Osteoblast (primary cell): Measurements from ENCODE around the gene SH3D19. TPM values are rescaled to one million over a fixed set of nuclear protein-coding genes. Genes with fewer than 3 reads are reported as not detected.

Source experiments
- DNase-seq: peaks from one replicate; pipeline ENCODE4 v3.0.0; 2011; ENCODE audit warnings: low spot score, mixed read lengths; ENCODE audit not compliant: insufficient read length; ENCODE audit errors: missing footprints
- H2AFZ ChIP-seq: 2 replicates; pipeline ENCODE4 v1.6.0; 2011; ENCODE audit warnings: mild to moderate bottlenecking, low read length
- H3K27ac ChIP-seq: 2 replicates; pipeline ENCODE4 v1.5.1; 2011; ENCODE audit warnings: mild to moderate bottlenecking, low read depth, low read length, moderate library complexity
- H3K27me3 ChIP-seq: 2 replicates; pipeline ENCODE4 v1.6.0; 2012; ENCODE audit warnings: mild to moderate bottlenecking, control low read depth, inconsistent platforms, low read length, moderate library complexity; ENCODE audit not compliant: insufficient read depth
- H3K36me3 ChIP-seq: 2 replicates; pipeline ENCODE4 v1.5.1; 2011; ENCODE audit warnings: mild to moderate bottlenecking, low read length, control low read depth, moderate library complexity; ENCODE audit not compliant: insufficient read depth
- H3K4me1 ChIP-seq: 2 replicates; pipeline ENCODE4 v1.5.1; 2011; ENCODE audit warnings: mild to moderate bottlenecking, low read length, control low read depth, moderate library complexity; ENCODE audit not compliant: insufficient read depth
- H3K4me2 ChIP-seq: 2 replicates; pipeline ENCODE4 v1.6.0; 2011; ENCODE audit warnings: mild to moderate bottlenecking, low read length; ENCODE audit not compliant: insufficient read depth
- H3K4me3 ChIP-seq: fragments of 200-600 bp; sonication (generic); 3 replicates; pipeline ENCODE4 v1.5.1; 2012; ENCODE audit warnings: mild to moderate bottlenecking, low read length, inconsistent platforms; ENCODE audit not compliant: insufficient read depth
- H3K79me2 ChIP-seq: 2 replicates; pipeline ENCODE4 v1.6.0; 2012; ENCODE audit warnings: mild to moderate bottlenecking, low read length, control low read depth, inconsistent platforms; ENCODE audit not compliant: insufficient read depth
- H3K9me3 ChIP-seq: 2 replicates; pipeline ENCODE4 v1.5.1; 2011; ENCODE audit warnings: low read depth, low read length, control low read depth
- H4K20me1 ChIP-seq: 2 replicates; pipeline ENCODE4 v1.6.0; 2012; ENCODE audit warnings: mild to moderate bottlenecking, low read length, control low read depth; ENCODE audit not compliant: insufficient read depth
- total RNA-seq: library from RNA; depleted of rRNA; stranded (reverse); fragments of >200 nt; gene quantifications from 2 replicates; pipeline ENCODE4 v1.2.3, GENCODE V29; 2012
- TF ChIP-seq, protein P1 (sequence below): IDR thresholded peaks from 2 replicates; pipeline ENCODE4 v1.5.1; 2011; ENCODE audit warnings: mild to moderate bottlenecking, low read depth, low read length, moderate library complexity; ENCODE audit errors: extremely low read depth

The SH3D19 gene
- total RNA-seq, 1 donor = 74.9 TPM

DNA sequence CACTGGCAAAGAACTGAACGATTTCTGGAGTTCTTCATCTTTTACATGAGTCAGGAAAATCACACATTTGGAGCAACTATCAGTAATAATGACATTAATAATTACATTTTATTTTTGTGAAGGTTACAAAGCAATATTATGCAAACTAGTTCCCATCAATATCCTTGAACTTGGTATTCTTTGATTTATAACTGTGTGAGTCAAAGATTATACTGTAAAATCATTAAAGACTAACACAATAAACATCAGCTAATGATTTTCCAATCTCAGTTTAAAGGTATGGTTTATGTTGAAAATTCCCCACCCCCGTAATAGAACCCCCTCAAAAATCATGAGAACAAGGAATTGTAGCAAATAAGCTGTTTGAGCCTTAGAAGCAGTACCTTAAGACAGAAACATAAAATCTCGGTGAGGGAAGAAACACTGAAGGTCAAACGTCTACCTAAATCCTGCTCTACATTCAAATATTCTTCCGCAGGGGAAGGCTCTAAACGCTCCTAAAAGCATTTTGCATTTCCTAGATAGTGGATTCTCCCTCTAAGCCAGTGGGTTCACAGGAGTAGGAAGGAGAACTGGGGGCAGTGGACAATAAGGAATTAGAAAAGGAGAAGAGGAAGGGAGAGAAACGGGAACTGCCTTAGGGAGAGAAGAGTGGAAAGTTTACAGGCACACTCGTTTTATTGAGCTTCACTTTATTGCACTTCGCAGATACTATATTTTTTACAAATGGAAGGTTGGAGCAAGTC lies 22.3 kb upstream of the SH3D19 start:
- Histone ChIP-seq H3K79me2 (no peaks in the 10 kb centered on the region), H3K36me3 (no peaks in the 10 kb centered on the region), H3K27me3 (peaks cover 8% of the 10 kb centered on the region), H3K4me3 (no peak overlapping the region), H3K4me1 (no peaks in the 10 kb centered on the region), H3K27ac (no peak overlapping the region), H2AFZ (no peak overlapping the region), H4K20me1 (no peaks in the 10 kb centered on the region), H3K9me3 (no peaks in the 10 kb centered on the region), H3K4me2 (no peak overlapping the region)
- TF ChIP-seq, protein P1, sequence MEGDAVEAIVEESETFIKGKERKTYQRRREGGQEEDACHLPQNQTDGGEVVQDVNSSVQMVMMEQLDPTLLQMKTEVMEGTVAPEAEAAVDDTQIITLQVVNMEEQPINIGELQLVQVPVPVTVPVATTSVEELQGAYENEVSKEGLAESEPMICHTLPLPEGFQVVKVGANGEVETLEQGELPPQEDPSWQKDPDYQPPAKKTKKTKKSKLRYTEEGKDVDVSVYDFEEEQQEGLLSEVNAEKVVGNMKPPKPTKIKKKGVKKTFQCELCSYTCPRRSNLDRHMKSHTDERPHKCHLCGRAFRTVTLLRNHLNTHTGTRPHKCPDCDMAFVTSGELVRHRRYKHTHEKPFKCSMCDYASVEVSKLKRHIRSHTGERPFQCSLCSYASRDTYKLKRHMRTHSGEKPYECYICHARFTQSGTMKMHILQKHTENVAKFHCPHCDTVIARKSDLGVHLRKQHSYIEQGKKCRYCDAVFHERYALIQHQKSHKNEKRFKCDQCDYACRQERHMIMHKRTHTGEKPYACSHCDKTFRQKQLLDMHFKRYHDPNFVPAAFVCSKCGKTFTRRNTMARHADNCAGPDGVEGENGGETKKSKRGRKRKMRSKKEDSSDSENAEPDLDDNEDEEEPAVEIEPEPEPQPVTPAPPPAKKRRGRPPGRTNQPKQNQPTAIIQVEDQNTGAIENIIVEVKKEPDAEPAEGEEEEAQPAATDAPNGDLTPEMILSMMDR = no peak
- no peak for DNase-seq

DNA sequence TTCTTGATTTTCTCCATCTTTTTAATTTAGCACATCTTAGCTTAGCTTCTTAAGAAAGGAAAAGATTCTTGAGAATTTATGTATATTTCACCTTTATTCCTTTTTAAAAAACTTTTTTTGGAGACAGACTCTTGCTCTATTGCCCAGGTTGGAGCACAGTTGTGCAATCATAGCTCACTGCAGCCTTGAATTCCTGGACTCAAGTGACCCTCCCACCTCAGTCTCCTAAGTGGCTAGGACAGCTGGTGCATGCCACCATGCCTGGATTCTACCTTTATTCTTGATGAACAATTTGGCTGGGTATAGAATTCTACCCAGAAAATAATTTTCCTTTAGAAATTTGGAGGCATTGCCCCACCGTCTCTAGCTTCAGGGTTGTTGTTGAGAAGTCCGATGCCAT lies 19.5 kb upstream of the SH3D19 start:
- TF ChIP-seq, protein P1 = no peak
- Histone ChIP-seq H4K20me1 (no peaks in the 10 kb centered on the region), H2AFZ (no peak overlapping the region), H3K4me1 (no peaks in the 10 kb centered on the region), H3K9me3 (no peaks in the 10 kb centered on the region), H3K4me3 (no peak overlapping the region), H3K27me3 (peaks cover 8% of the 10 kb centered on the region), H3K36me3 (no peaks in the 10 kb centered on the region), H3K79me2 (no peaks in the 10 kb centered on the region), H3K27ac (no peak overlapping the region), H3K4me2 (no peak overlapping the region)
- DNase-seq = no peak

DNA sequence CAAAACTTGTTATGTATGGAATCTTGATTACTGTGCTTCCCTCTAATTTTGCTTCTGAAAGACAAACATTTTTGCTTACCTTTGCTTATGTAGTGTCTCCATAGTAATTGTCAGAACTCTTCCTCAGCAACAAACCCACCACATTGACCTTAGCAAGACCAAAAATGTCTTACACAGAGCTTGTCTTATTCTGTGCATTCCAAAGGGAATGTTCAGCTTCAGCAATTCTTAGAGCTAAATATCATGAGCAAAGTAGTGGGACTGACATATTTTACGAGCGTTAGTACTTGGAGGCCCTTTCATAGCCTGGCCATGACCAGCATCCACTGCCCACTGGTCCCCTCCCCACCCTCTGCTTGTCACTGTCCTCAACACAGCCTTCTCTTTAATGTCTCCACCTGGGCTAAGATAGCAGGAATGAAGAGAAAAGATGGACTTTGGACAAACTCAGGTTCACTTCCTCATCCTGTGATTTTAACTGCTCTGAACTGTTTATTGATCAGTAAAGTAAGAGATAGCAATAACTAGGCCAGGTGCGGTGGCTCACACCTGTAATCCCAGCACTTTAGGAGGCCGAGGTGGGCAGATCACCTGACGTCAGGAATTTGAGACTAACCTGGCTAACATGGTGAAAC lies 15.5 kb upstream of the SH3D19 start:
- Histone ChIP-seq H3K27ac (no peak overlapping the region), H3K36me3 (no peaks in the 10 kb centered on the region), H3K4me1 (no peaks in the 10 kb centered on the region), H2AFZ (no peak overlapping the region), H3K9me3 (no peaks in the 10 kb centered on the region), H4K20me1 (no peaks in the 10 kb centered on the region), H3K27me3 (peaks cover 8% of the 10 kb centered on the region), H3K4me3 (no peak overlapping the region), H3K79me2 (no peaks in the 10 kb centered on the region), H3K4me2 (no peak overlapping the region)
- DNase-seq = no peak
- TF ChIP-seq, protein P1 = no peak

DNA sequence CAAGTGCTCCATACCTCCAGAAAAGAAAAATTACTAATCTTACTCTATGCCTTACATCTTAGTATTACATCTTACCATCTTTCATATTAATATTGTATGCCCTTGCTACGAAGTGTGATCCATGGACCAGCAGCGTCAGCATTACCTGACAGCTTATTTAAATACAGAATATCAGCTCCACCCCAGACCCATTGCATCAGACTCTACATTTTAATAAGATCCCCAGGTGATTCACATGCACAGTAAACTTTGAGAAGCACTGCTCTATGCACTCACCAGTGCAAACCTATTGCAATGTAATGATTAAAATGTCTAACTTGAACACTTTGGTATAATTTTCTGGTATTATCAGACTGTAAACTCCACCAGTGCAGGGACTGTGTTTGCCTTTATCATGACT lies 14.1 kb upstream of the SH3D19 start:
- Histone ChIP-seq H3K36me3 (no peaks in the 10 kb centered on the region), H4K20me1 (no peaks in the 10 kb centered on the region), H3K27ac (no peak overlapping the region), H3K4me3 (no peak overlapping the region), H3K9me3 (no peaks in the 10 kb centered on the region), H3K4me2 (no peak overlapping the region), H2AFZ (no peak overlapping the region), H3K79me2 (no peaks in the 10 kb centered on the region), H3K27me3 (peaks cover under 1% of the 10 kb centered on the region), H3K4me1 (no peaks in the 10 kb centered on the region)
- TF ChIP-seq, protein P1 = no peak
- DNase-seq = no peak
